Activated CD4-positive, alpha-beta T cell treated with anti-CD3 and anti-CD28 coated beads, Interleukin-2, amount 10 ng/mL, durations not matched to agents 24 days and 14 days (primary cell): ENCODE measurements around the gene GNAQ. TPM values are rescaled to one million over a fixed set of nuclear protein-coding genes. Genes with fewer than 3 reads are reported as not detected.

Experiments
- DNase-seq: peaks from one replicate; pipeline ENCODE4 v3.0.0; 2022
- H3K27ac Mint-ChIP-seq: one replicate; pipeline ENCODE4 v1.8.0; 2022; ENCODE audit warnings: mild to moderate bottlenecking, mixed read lengths
- H3K27me3 Mint-ChIP-seq: one replicate; pipeline ENCODE4 v1.8.0; 2022; ENCODE audit warnings: mixed read lengths
- H3K36me3 Mint-ChIP-seq: one replicate; pipeline ENCODE4 v1.8.0; 2022; ENCODE audit warnings: low read depth, mild to moderate bottlenecking, mixed read lengths
- H3K4me1 Mint-ChIP-seq: one replicate; pipeline ENCODE4 v1.8.0; 2021; ENCODE audit warnings: mixed read lengths
- H3K4me3 Mint-ChIP-seq: one replicate; pipeline ENCODE4 v1.8.0; 2022; ENCODE audit warnings: mild to moderate bottlenecking, moderate library complexity, mixed read lengths
- H3K9me3 Mint-ChIP-seq: one replicate; pipeline ENCODE4 v1.8.0; 2021; ENCODE audit warnings: mixed read lengths
- intact Hi-C: fragments of 100-400 bp; cut with micrococcal nuclease; formaldehyde crosslinking; loops from one replicate; pipeline ENCODE4 v1.15.1; 2023
- total RNA-seq: library from RNA; stranded (reverse); gene quantifications from 2 replicates; pipeline ENCODE4 v1.2.3, GENCODE V29; 2022

Gene GNAQ
- total RNA-seq, 1 donor from 2014 or later: 22.7 TPM

DNA sequence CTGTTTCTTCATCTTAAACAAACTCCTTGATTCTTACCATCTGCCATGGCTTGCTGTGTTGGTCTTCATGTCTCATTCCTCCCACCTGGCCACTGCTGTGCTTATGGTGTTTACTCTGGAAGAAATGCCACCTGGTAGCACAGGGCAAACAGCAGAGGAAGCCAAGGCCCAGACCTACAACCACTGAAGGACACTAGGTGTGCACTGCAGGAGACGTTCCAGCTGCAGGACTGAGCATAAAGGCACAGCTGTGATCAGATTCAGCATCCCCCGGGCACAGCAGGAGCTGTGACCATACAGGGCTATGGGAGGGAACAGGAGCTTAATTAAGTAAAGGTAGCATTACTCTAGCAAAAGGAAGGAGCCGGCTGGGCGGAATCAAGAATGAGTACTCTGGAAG is 12.6 kb upstream of the GNAQ start:
- H3K4me1 Mint-ChIP-seq: peaks cover 5% of the 10 kb centered on the region
- intact Hi-C loops: no loop called here

GRCh38 chr9:78041971-78042370 is 10.4 kb upstream of the GNAQ start:
- no peaks in the 10 kb centered on the region for H3K36me3 Mint-ChIP-seq
- H3K9me3 Mint-ChIP-seq: no peaks in the 10 kb centered on the region
- DNase-seq: no peak
- no peak overlapping the region for H3K4me3 Mint-ChIP-seq
- H3K4me1 Mint-ChIP-seq: peaks cover 5% of the 10 kb centered on the region
- peaks cover 23% of the 10 kb centered on the region for H3K27me3 Mint-ChIP-seq
- intact Hi-C loops: no loop called here
- H3K27ac Mint-ChIP-seq: no peak overlapping the region

More for the DNA sequence above, 12.6 kb upstream of the GNAQ start:
- no peak for DNase-seq
- Mint-ChIP-seq H3K27me3 (peaks cover 30% of the 10 kb centered on the region), H3K27ac (no peak overlapping the region), H3K4me3 (no peak overlapping the region), H3K36me3 (no peaks in the 10 kb centered on the region), H3K9me3 (no peaks in the 10 kb centered on the region)

DNA sequence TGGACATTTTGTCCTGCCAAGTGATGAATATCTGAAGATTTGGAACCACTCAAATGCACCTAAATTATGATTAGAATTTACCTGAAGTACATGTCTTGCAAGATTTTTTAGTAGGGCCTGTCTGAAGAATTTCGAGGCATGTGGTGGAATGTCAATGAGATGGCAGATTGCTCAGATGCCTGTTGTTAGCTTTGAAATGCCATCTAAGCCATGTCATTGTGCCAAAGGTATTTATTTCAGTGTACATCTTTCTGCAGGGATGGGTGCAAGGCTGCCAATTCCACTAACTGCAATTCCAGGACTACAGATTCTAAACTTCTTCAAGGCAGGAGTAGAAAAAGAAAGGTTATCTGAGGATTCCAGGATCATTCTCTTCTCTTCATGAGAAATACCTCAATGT is 9.1 kb upstream of the GNAQ start:
- Mint-ChIP-seq H3K27me3 (peaks cover 20% of the 10 kb centered on the region), H3K27ac (no peak overlapping the region), H3K9me3 (no peaks in the 10 kb centered on the region), H3K4me1 (peaks cover 5% of the 10 kb centered on the region), H3K36me3 (no peaks in the 10 kb centered on the region), H3K4me3 (no peak overlapping the region)
- no peak for DNase-seq
- intact Hi-C loops: no loop called here

GRCh38 chr9:78038620-78039300 is 7.1 kb upstream of the GNAQ start:
- DNase-seq: no peak
- H3K36me3 Mint-ChIP-seq: no peaks in the 10 kb centered on the region
- no peaks in the 10 kb centered on the region for H3K9me3 Mint-ChIP-seq
- H3K27ac Mint-ChIP-seq: no peak overlapping the region
- no peak overlapping the region for H3K4me3 Mint-ChIP-seq
- peaks cover 18% of the 10 kb centered on the region for H3K4me1 Mint-ChIP-seq
- peaks cover 14% of the 10 kb centered on the region for H3K27me3 Mint-ChIP-seq
- intact Hi-C loops: loop anchor here (5.0 to 10.0 kb wide), 3 partner anchors 134 to 606 kb away; no protein-coding TSS in a partner anchor

DNA sequence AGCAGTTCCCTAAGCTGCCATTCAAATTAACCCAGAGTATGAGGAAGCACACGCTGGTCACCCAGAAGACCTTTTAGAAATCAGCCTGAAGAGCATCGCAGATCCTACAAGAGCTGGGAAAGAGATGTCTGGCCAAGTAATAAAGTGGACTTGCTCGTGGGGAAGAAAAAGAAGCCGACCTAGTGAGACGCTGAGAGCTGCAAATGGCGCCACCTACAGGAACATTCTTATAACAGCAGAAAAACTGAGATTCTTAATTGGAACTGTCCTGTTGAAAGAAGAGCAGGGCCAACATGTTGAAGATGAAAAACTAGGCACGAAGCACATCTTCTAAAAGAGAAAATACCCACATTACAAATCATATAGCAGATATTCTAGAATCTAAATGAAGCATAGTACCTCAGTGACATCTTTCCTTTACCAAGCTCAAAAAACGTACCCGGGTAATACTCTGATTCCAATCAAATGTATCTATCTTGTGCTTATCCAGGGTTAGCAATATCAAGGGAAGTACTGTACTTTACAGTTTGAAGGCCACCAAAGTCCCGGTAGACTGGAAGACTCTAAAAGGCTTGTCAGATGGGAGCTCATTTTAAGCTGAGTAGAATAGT is 3.9 kb upstream of the GNAQ start:
- intact Hi-C loops: loop anchor here (1.0 to 10.0 kb wide), 8 partner anchors 31 to 603 kb away; no protein-coding TSS in a partner anchor
- peak; percentile 88 for DNase-seq
- Mint-ChIP-seq H3K27me3 (peaks cover 7% of the 10 kb centered on the region), H3K36me3 (peaks cover 2% of the 10 kb centered on the region), H3K4me3 (no peak overlapping the region), H3K4me1 (peaks cover 32% of the 10 kb centered on the region), H3K9me3 (no peaks in the 10 kb centered on the region), H3K27ac (no peak overlapping the region)

DNA sequence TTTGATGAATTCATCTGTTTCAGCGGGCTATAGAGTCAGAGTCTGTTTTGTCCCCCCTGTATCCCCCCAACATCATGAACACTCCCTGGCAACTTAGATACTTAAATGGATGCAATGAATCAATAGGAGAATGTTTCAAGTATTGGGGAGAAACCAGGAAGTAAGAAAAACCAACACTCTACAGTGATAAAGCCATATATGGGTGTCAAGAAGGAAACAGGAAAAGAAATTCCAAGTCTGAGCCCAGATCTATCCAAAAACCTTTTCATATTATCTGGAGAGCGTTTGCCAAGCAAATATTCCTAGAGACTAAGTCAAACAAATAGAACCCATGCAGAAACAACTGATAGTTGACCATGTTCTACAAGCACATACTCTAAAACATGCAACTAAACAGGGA is 2.3 kb upstream of the GNAQ start:
- no peak for DNase-seq
- Mint-ChIP-seq H3K9me3 (no peaks in the 10 kb centered on the region), H3K36me3 (peaks cover 2% of the 10 kb centered on the region), H3K4me3 (no peak overlapping the region), H3K27me3 (peaks cover 2% of the 10 kb centered on the region), H3K27ac (no peak overlapping the region), H3K4me1 (peaks cover 47% of the 10 kb centered on the region)
- intact Hi-C loops: loop anchor here (2.0 to 10.0 kb wide), 8 partner anchors 29 to 857 kb away; partner anchors contain the start of genes CEP78, PSAT1 and VPS13A

- DNase-seq: no peak
- intact Hi-C loops: loop anchor here (5.0 to 10.0 kb wide), 5 partner anchors 128 to 856 kb away; partner anchors contain the start of genes CEP78, PSAT1 and VPS13A
- H3K4me3 Mint-ChIP-seq: peak overlapping the region; percentile 88
- no peaks in the 10 kb centered on the region for H3K9me3 Mint-ChIP-seq
- H3K27ac Mint-ChIP-seq: peak overlapping the region; percentile 86
- H3K27me3 Mint-ChIP-seq: peaks cover 2% of the 10 kb centered on the region
- H3K36me3 Mint-ChIP-seq: peaks cover 5% of the 10 kb centered on the region
- H3K4me1 Mint-ChIP-seq: peaks cover 52% of the 10 kb centered on the region
Measured at GRCh38 chr9:78032730-78033457, 1.3 kb upstream of the GNAQ start.

DNA sequence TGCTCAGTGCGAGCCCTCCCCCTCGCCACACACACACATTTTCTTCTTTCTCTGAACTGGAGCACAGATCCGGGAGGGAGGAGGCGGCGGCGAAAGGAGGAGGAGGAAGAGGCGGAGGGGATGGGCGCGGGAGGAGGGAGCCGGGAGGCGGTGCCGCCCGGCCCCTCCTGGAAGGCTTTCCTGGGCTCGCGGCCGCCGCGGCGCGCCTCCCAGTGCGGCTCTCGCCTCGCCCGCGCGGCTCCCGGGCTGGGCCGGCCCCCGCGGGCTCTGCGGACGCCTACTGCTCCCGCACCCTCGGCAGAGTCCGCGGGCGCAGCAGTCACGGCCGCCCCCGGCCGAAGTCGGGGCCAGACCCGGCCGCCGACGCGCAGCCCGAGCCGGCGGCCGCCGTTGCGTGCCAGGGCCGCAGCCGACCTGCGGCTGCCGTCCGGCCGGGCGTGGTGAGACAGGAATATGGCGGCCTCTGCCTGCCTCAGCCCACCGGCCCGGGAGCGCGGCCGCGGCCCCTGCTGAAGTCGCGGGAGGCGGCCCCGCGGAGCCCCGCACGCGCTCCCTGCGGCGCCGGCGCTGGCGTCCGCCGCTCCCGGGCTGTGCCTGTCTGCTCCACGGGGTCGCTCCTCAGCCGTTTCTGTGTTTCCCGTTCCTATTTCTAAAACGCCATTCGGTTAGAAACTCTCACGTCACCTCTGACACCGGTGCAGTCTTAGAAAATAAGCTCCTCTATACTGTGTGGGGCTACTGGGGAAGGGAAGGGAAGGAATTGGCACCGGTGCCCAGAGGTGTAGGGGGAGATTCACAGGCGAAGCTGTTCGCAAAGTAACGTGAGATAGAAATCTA is 500 bp upstream of the GNAQ start:
- Mint-ChIP-seq H3K27me3 (peaks cover 2% of the 10 kb centered on the region), H3K36me3 (peaks cover 5% of the 10 kb centered on the region), H3K4me1 (peaks cover 52% of the 10 kb centered on the region), H3K27ac (peak overlapping the region; percentile 96), H3K9me3 (no peaks in the 10 kb centered on the region), H3K4me3 (peak overlapping the region; percentile 89)
- peak; percentile 93 for DNase-seq
- intact Hi-C loops: loop anchor here (2.0 to 10.0 kb wide), 6 partner anchors 21 to 855 kb away; partner anchors contain the start of genes CEP78, PSAT1 and VPS13A

DNA sequence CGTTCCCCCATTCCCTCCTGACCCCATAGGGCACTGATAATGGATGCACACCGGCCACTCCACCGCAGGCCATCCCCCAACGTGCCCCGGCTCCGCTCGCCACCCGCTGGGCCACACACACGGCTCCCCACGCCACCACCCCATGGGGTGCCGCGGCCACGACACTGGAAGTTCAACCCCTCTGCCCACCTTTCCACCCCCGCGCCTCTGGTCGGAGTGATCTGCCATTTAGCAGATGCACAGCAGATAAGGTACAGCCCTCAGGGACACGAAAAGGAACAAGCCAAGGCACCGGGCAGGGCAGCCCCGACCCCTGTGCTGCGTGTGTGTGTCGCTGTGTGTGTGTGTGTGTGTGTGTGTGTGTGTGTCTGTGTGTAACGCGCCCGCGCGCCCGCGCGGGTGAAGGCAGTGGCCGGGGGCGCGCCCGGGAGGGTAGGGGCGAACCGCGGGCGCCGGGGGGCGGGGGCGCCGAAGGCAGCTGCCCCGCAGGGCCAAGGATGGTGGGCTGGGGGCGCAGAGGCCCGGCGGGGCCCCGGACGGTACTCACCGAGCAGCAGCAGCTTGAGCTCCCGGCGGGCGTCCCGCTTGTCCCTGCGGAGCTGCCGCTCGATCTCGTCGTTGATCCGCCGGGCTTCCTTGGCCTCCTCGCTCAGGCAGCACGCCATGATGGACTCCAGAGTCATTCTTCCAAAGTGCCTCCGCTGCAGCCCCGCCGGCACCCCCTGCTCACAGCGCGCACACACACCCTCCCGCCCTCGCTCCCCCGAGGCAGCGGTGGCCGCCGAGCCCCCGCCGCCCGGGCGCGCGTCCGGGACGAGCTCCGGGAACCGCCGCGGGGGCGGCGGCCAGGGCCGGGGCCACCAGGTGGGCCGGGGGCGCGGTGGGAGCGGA is 813 bp downstream of the GNAQ start:
- Mint-ChIP-seq H3K9me3 (no peaks in the 10 kb centered on the region), H3K4me3 (peak overlapping the region; percentile 99), H3K4me1 (peaks cover 52% of the 10 kb centered on the region), H3K36me3 (peaks cover 5% of the 10 kb centered on the region), H3K27me3 (no peaks in the 10 kb centered on the region), H3K27ac (peak overlapping the region; percentile 98)
- intact Hi-C loops: loop anchor here (1.0 to 10.0 kb wide), 7 partner anchors 20 to 853 kb away; partner anchors contain the start of genes CEP78, PSAT1 and VPS13A
- DNase-seq: peak; percentile 88

DNA sequence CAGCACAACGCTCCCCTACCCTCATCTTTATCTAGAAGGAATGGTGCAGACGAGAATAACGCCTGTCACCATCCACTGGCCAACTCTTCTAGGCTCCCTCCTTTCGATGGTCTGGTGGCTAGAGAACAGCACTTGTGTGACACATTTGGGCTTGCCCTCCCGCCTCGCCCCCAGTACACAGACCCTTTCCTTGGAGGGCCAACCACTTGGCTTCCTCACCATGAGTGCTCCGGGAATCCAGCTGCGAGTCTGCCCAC is 1.4 kb downstream of the GNAQ start:
- Mint-ChIP-seq H3K36me3 (peaks cover 5% of the 10 kb centered on the region), H3K4me3 (peak overlapping the region; percentile 99), H3K9me3 (no peaks in the 10 kb centered on the region), H3K4me1 (peaks cover 49% of the 10 kb centered on the region), H3K27me3 (no peaks in the 10 kb centered on the region), H3K27ac (peak overlapping the region; percentile 98)
- intact Hi-C loops: loop anchor here (1.0 to 10.0 kb wide), 7 partner anchors 19 to 853 kb away; partner anchors contain the start of genes CEP78, PSAT1 and VPS13A
- DNase-seq: peak; percentile 78

GRCh38 chr9:78029551-78030295 is 1.9 kb downstream of the GNAQ start:
- H3K4me1 Mint-ChIP-seq: peaks cover 44% of the 10 kb centered on the region
- peak overlapping the region; percentile 98 for H3K27ac Mint-ChIP-seq
- peak overlapping the region; percentile 99 for H3K4me3 Mint-ChIP-seq
- intact Hi-C loops: loop anchor here (1.0 to 10.0 kb wide), 7 partner anchors 19 to 852 kb away; partner anchors contain the start of genes CEP78, PSAT1 and VPS13A
- no peaks in the 10 kb centered on the region for H3K9me3 Mint-ChIP-seq
- DNase-seq: peak; percentile 76
- peaks cover 5% of the 10 kb centered on the region for H3K36me3 Mint-ChIP-seq
- H3K27me3 Mint-ChIP-seq: no peaks in the 10 kb centered on the region

- no peak for DNase-seq
- H3K9me3 Mint-ChIP-seq: no peaks in the 10 kb centered on the region
- no peak overlapping the region for H3K27ac Mint-ChIP-seq
- H3K4me1 Mint-ChIP-seq: peaks cover 39% of the 10 kb centered on the region
- peaks cover 6% of the 10 kb centered on the region for H3K36me3 Mint-ChIP-seq
- intact Hi-C loops: no loop called here
- H3K27me3 Mint-ChIP-seq: no peaks in the 10 kb centered on the region
- peak overlapping the region; percentile 99 for H3K4me3 Mint-ChIP-seq
Measured at GRCh38 chr9:78028926-78029325, 2.7 kb downstream of the GNAQ start.
